Measurements from ENCODE around the gene TBC1D23.
"Not testable (repeated sequence)": the region's sequence is repeated elsewhere in the genome, so short reads cannot be mapped to it uniquely, and the experiment has no call there.

The TBC1D23 gene

DNA sequence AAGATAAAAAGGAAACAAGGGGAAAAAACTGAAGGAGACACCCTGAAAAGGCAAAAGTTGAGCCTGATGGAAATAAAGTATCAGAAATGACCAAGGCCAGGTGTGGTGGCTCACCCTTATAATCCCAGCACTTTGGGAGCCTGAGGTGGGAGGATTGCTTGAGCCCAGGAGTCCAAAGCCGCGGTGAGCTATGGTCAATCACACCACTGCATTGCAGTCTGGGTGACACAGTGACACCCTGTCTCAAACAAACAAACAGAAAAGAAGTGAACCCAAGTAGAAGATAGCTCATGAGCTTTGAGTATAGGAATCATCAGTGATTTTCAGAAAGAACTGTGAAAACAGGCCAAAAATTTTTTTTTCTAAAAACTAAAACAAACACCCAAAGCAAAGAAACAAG is 26.4 kb upstream of the TBC1D23 start:
- H3K4me1 ChIP-seq (ENCODE audit: insufficient read depth, low read length, poor library complexity, severe bottlenecking): no peaks in the 10 kb centered on the region

DNA sequence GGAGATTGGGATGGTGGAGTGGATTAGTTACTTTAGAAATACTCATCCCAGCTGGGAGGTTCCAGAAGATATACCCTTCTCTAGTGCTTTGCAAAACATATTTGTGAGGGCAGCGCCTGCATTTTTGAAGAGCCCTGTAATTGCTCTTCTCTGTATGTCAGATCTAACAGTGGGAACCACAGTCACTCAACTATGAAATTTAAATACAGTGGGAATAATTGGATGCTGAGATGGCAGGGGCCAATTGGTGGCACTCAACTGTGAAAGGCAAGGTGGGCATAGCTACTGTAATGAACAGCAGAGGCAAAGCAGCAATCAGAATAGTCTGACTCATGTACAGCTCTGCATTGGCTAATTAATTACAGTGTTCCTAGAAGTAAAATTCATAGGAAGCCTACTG is 22.2 kb upstream of the TBC1D23 start:
- H3K36me3 ChIP-seq (ENCODE audit: insufficient read depth, low read length): no peaks in the 10 kb centered on the region
- H3K79me2 ChIP-seq (ENCODE audit: insufficient read depth, low read length): no peaks in the 10 kb centered on the region
- H3K27me3 ChIP-seq (ENCODE audit: insufficient read depth, low read length, poor library complexity, severe bottlenecking): no peaks in the 10 kb centered on the region
- no peak for TF ChIP-seq EZH2phosphoT487 (IDR thresholded peaks at IDR 0.05; ENCODE audit: borderline replicate concordance)
- TF ChIP-seq, protein P1, sequence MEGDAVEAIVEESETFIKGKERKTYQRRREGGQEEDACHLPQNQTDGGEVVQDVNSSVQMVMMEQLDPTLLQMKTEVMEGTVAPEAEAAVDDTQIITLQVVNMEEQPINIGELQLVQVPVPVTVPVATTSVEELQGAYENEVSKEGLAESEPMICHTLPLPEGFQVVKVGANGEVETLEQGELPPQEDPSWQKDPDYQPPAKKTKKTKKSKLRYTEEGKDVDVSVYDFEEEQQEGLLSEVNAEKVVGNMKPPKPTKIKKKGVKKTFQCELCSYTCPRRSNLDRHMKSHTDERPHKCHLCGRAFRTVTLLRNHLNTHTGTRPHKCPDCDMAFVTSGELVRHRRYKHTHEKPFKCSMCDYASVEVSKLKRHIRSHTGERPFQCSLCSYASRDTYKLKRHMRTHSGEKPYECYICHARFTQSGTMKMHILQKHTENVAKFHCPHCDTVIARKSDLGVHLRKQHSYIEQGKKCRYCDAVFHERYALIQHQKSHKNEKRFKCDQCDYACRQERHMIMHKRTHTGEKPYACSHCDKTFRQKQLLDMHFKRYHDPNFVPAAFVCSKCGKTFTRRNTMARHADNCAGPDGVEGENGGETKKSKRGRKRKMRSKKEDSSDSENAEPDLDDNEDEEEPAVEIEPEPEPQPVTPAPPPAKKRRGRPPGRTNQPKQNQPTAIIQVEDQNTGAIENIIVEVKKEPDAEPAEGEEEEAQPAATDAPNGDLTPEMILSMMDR (conservative IDR thresholded peaks at IDR 0.05; ENCODE audit: low read length): no peak
- no peaks in the 10 kb centered on the region for H3K9me3 ChIP-seq (ENCODE audit: insufficient read depth, low read depth, low read length)
- H3K9me2 ChIP-seq (replicated peaks; ENCODE audit: low read depth, low read length): no peaks in the 10 kb centered on the region
- H3K4me2 ChIP-seq (ENCODE audit: low read depth, low read length, poor library complexity, severe bottlenecking): no peak overlapping the region
- H4K20me1 ChIP-seq (ENCODE audit: insufficient read depth, low read length, poor library complexity, severe bottlenecking): no peaks in the 10 kb centered on the region
- H2AFZ ChIP-seq (ENCODE audit: low read length): no peak overlapping the region
- H3K4me3 ChIP-seq (ENCODE audit: low read length, poor library complexity, severe bottlenecking): no peak overlapping the region
- H3F3A ChIP-seq (ENCODE audit: low read depth): no peaks in the 10 kb centered on the region
- H3K4me1 ChIP-seq (ENCODE audit: insufficient read depth, low read length, poor library complexity, severe bottlenecking): no peaks in the 10 kb centered on the region
- no peak overlapping the region for H3K9ac ChIP-seq (ENCODE audit: low read depth, low read length, poor library complexity, severe bottlenecking)

More for the DNA sequence above, 26.4 kb upstream of the TBC1D23 start:
- H3K27me3 ChIP-seq (ENCODE audit: insufficient read depth, low read length, poor library complexity, severe bottlenecking): no peaks in the 10 kb centered on the region
- H3K9me2 ChIP-seq (replicated peaks; ENCODE audit: low read depth, low read length): no peaks in the 10 kb centered on the region
- H2AFZ ChIP-seq (ENCODE audit: low read length): no peak overlapping the region
- no peak for TF ChIP-seq EZH2phosphoT487 (IDR thresholded peaks at IDR 0.05; ENCODE audit: borderline replicate concordance)
- TF ChIP-seq, protein P1 (conservative IDR thresholded peaks at IDR 0.05; ENCODE audit: low read length): no peak
- H3K79me2 ChIP-seq (ENCODE audit: insufficient read depth, low read length): no peaks in the 10 kb centered on the region
- no peak overlapping the region for H3K9ac ChIP-seq (ENCODE audit: low read depth, low read length, poor library complexity, severe bottlenecking)
- no peaks in the 10 kb centered on the region for H4K20me1 ChIP-seq (ENCODE audit: insufficient read depth, low read length, poor library complexity, severe bottlenecking)
- no peaks in the 10 kb centered on the region for H3K36me3 ChIP-seq (ENCODE audit: insufficient read depth, low read length)
- H3K9me3 ChIP-seq (ENCODE audit: insufficient read depth, low read depth, low read length): no peaks in the 10 kb centered on the region
- no peaks in the 10 kb centered on the region for H3F3A ChIP-seq (ENCODE audit: low read depth)
- no peak overlapping the region for H3K4me3 ChIP-seq (ENCODE audit: low read length, poor library complexity, severe bottlenecking)
- H3K4me2 ChIP-seq (ENCODE audit: low read depth, low read length, poor library complexity, severe bottlenecking): no peak overlapping the region

DNA sequence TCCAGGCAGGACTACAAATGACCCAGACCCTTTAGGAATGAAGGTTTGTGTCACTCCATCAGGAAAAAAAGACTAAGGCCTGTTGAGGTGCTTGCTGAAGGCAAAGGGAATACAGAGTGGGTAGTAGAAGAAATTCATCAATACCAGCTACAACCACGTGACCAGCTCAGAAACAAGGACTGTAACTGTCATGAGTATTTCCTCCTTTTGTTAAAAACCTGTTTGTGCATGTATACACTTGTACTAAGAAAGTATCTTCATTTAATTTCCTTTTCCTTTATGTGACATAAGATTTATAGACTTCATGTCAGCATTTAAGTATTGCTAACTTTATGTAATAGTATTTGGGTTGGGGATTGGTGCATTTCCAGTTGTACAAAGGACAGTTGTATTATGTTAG is 18.3 kb upstream of the TBC1D23 start:
- not testable (repeated sequence) for H3K36me3 ChIP-seq (ENCODE audit: insufficient read depth, low read length); H3K4me2 ChIP-seq (ENCODE audit: low read depth, low read length, poor library complexity, severe bottlenecking); H3K9ac ChIP-seq (ENCODE audit: low read depth, low read length, poor library complexity, severe bottlenecking); H3K9me2 ChIP-seq (replicated peaks; ENCODE audit: low read depth, low read length); H3K4me1 ChIP-seq (ENCODE audit: insufficient read depth, low read length, poor library complexity, severe bottlenecking); H3K27me3 ChIP-seq (ENCODE audit: insufficient read depth, low read length, poor library complexity, severe bottlenecking); H3K4me3 ChIP-seq (ENCODE audit: low read length, poor library complexity, severe bottlenecking); H3F3A ChIP-seq (ENCODE audit: low read depth); H3K79me2 ChIP-seq (ENCODE audit: insufficient read depth, low read length); H2AFZ ChIP-seq (ENCODE audit: low read length); H3K9me3 ChIP-seq (ENCODE audit: insufficient read depth, low read depth, low read length); H4K20me1 ChIP-seq (ENCODE audit: insufficient read depth, low read length, poor library complexity, severe bottlenecking)

DNA sequence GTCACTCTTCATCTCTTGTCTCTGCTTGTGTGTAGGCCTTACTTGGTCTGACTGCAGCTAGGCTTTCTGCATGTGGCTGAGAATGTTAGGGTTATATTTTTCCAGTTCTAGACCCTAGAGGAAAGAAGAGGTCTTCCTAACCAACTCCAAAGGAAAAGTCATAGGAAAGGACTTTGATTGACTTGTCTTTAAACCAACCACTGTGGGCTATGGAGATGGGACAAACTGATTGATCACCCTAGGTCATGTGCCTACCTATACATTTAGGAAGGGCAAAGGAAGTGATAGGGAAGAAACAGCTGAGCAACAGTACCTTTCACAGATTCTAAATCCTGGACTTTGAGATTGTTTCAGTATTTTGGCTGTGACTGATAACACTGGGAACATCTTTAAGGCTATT is 16.5 kb upstream of the TBC1D23 start:
- Histone ChIP-seq H3F3A (ENCODE audit: low read depth) (no peaks in the 10 kb centered on the region), H3K4me1 (ENCODE audit: insufficient read depth, low read length, poor library complexity, severe bottlenecking) (no peaks in the 10 kb centered on the region), H3K4me3 (ENCODE audit: low read length, poor library complexity, severe bottlenecking) (no peak overlapping the region), H4K20me1 (ENCODE audit: insufficient read depth, low read length, poor library complexity, severe bottlenecking) (no peaks in the 10 kb centered on the region), H3K36me3 (ENCODE audit: insufficient read depth, low read length) (no peaks in the 10 kb centered on the region), H3K79me2 (ENCODE audit: insufficient read depth, low read length) (no peaks in the 10 kb centered on the region), H3K27me3 (ENCODE audit: insufficient read depth, low read length, poor library complexity, severe bottlenecking) (no peaks in the 10 kb centered on the region), H3K9me3 (ENCODE audit: insufficient read depth, low read depth, low read length) (no peaks in the 10 kb centered on the region), H3K9ac (ENCODE audit: low read depth, low read length, poor library complexity, severe bottlenecking) (no peak overlapping the region), H3K4me2 (ENCODE audit: low read depth, low read length, poor library complexity, severe bottlenecking) (no peak overlapping the region), H3K9me2 (replicated peaks; ENCODE audit: low read depth, low read length) (no peaks in the 10 kb centered on the region), H2AFZ (ENCODE audit: low read length) (no peak overlapping the region)
- TF ChIP-seq EZH2phosphoT487 (IDR thresholded peaks at IDR 0.05; ENCODE audit: borderline replicate concordance): no peak
- TF ChIP-seq, protein P1 (conservative IDR thresholded peaks at IDR 0.05; ENCODE audit: low read length): no peak
